Fibroblast of the aortic adventitia (primary cell): ENCODE measurements around the gene HAUS8. TPM values are rescaled to one million over a fixed set of nuclear protein-coding genes. Genes with fewer than 3 reads are reported as not detected.

Source experiments
- DNase-seq: peaks from one replicate; pipeline ENCODE4 v3.0.0-alpha.2; 2010; ENCODE audit warnings: low read depth
- H3K4me3 ChIP-seq: 2 replicates; pipeline ENCODE4 v1.5.1; 2011; ENCODE audit warnings: low read depth, mild to moderate bottlenecking, control low read depth, low read length, moderate library complexity
- CTCF ChIP-seq: IDR thresholded peaks from 2 replicates; pipeline ENCODE4 v1.5.1; 2011; ENCODE audit warnings: mild to moderate bottlenecking, low read length, control low read depth, inconsistent platforms; ENCODE audit not compliant: insufficient read depth
- total RNA-seq: library from RNA; depleted of rRNA; stranded (reverse); fragments of >200 nt; gene quantifications from 2 replicates; pipeline ENCODE4 v1.2.3, GENCODE V29; 2012; ENCODE audit warnings: low replicate concordance

The HAUS8 gene
- total RNA-seq, 1 donor = 5.2 TPM

- no peak for TF ChIP-seq CTCF
- H3K4me3 ChIP-seq = peak overlapping the region; percentile 48
- no peak for DNase-seq
Measured at GRCh38 chr19:17080440-17080801, 5.2 kb upstream of the HAUS8 start.

GRCh38 chr19:17079710-17080439, 4.6 kb upstream of the HAUS8 start:
- H3K4me3 ChIP-seq = peak overlapping the region; percentile 73
- TF ChIP-seq CTCF = peak; percentile 82
- peak; percentile 99 for DNase-seq

DNA sequence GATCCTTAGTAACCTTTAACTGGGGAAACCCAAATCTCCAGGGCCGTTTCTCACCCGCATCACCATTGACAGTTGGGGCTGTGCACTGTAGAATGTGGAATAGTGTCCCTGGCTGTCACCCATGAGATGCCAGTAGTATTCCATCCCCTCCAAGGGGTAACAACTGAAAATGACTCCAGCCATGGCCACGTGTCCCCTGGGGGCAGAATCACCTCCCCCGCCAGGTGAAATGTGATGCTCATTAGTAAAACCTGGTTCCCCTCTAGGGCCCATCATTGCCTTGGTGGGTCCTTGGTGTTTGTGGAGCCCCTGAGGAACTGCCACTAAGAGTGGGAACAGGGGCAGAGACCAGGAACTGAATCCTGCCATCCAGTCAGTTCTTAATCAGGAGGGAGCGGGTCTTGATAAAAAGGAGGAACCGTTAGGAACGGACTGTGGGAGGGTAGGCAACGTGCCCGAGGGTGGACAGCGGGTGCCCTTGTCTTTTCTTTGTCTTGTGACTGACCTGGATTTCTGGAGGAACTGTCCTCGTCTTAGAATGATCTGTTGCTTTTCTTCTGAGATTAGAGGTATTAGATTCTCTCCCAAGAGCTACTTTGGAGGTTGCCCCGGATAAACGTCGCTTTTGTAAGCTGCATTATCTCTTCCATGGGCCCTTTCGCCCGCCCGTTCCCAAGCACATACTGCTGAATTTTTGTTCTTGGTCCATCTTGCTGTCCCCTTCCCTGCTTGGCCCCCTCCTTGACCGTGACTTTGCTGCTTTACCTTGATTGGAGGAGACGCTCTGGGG, 3.9 kb upstream of the HAUS8 start:
- peak overlapping the region; percentile 73 for H3K4me3 ChIP-seq
- peak; percentile 35 for DNase-seq
- no peak for TF ChIP-seq CTCF

- no peak for DNase-seq
- TF ChIP-seq CTCF = no peak
- H3K4me3 ChIP-seq = peak overlapping the region; percentile 73
Measured at GRCh38 chr19:17078036-17078919, 3.0 kb upstream of the HAUS8 start.

DNA sequence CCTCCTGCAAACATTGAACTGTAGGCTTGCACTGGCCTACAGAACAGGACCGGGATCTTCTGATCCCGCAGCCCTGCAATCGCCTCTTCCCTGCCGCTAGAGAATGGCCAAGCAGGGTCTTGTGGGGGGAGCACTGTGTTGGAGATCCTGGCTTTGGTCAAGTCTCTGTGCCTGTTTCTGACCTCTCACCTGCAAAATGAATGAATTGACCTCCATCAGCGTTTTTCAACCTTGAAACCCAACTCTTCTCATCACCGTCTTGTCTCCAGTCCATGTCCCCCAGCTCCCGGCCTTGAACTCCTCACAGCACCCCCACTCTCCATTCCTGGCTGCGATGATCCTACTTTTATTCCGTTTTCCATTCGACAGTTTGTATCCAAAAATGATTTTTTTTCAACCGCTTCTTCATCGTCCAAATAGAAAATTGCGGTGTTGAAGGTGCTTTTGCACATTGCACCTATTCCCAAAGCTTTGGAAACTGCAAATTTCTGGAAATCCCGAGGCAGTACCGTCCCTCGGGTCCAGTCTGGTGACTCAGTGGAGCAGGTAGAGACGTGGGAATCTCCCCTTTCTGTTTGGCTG, 2.3 kb upstream of the HAUS8 start:
- DNase-seq = no peak
- peak overlapping the region; percentile 90 for H3K4me3 ChIP-seq
- no peak for TF ChIP-seq CTCF

- DNase-seq = no peak
- TF ChIP-seq CTCF = no peak
- H3K4me3 ChIP-seq = peak overlapping the region; percentile 90
Measured at GRCh38 chr19:17076543-17076991, 1.3 kb upstream of the HAUS8 start.
